LoVo (cell line): ENCODE measurements around the gene ICAM5.

ENCODE experiments used
- DNase-seq: peaks from one replicate; pipeline ENCODE4 v3.0.0-alpha.2; 2016; ENCODE audit warnings: low spot score

ICAM5 gene

GRCh38 chr19:10292206-10292788, 2.5 kb downstream of the ICAM5 start:
- peak; percentile 91 for DNase-seq

- no peak for DNase-seq
These were observed 3.3 kb downstream of the ICAM5 start for GRCh38 chr19:10292789-10293636.

- DNase-seq = no peak
These were observed 4.0 kb downstream of the ICAM5 start for GRCh38 chr19:10293637-10294367.

GRCh38 chr19:10294368-10294697, 4.6 kb downstream of the ICAM5 start:
- no peak for DNase-seq

GRCh38 chr19:10295305-10295846, 5.6 kb downstream of the ICAM5 start:
- no peak for DNase-seq

GRCh38 chr19:10295847-10296591, 6.3 kb downstream of the ICAM5 start:
- DNase-seq = no peak

GRCh38 chr19:10299545-10300458, 10.1 kb downstream of the ICAM5 start:
- DNase-seq = no peak

GRCh38 chr19:10305139-10305806, 15.5 kb downstream of the ICAM5 start:
- DNase-seq = no peak

- no peak for DNase-seq
These were observed 16.6 kb downstream of the ICAM5 start for GRCh38 chr19:10306327-10306726.

- no peak for DNase-seq
These were observed 19.7 kb downstream of the ICAM5 start, which contains the start of gene ZGLP1 for GRCh38 chr19:10309423-10309822. Gene ZGLP1 (minus strand): TSS chr19:10309815.

GRCh38 chr19:10315335-10316214, 25.8 kb downstream of the ICAM5 start, which contains the start of gene FDX2:
Gene FDX2 (minus strand): TSS chr19:10316015. CDS start chr19:10315996, 19 bp downstream.
- DNase-seq = peak; percentile 88

- no peak for DNase-seq
These were observed 26.7 kb downstream of the ICAM5 start for GRCh38 chr19:10316229-10317044.

- no peak for DNase-seq
These were observed 27.5 kb downstream of the ICAM5 start for GRCh38 chr19:10317045-10317856.

- DNase-seq = no peak
These were observed 28.2 kb downstream of the ICAM5 start for GRCh38 chr19:10317857-10318462.

GRCh38 chr19:10318807-10319682, 29.3 kb downstream of the ICAM5 start:
- no peak for DNase-seq
